AG10803 (cell line): ENCODE measurements around the gene MKNK2.

ENCODE experiments used
- DNase-seq: peaks from one replicate; pipeline ENCODE4 v3.0.0; 2010; ENCODE audit warnings: low read depth
- H3K4me3 ChIP-seq: 2 replicates; pipeline ENCODE4 v1.5.1; 2011; ENCODE audit warnings: mild to moderate bottlenecking, low read length, control low read depth
- TF ChIP-seq, protein P1 (sequence below): conservative IDR thresholded peaks from 2 replicates; pipeline ENCODE4 v1.5.1; 2011; ENCODE audit warnings: mild to moderate bottlenecking, low read length, control low read depth, inconsistent platforms

Gene MKNK2

DNA sequence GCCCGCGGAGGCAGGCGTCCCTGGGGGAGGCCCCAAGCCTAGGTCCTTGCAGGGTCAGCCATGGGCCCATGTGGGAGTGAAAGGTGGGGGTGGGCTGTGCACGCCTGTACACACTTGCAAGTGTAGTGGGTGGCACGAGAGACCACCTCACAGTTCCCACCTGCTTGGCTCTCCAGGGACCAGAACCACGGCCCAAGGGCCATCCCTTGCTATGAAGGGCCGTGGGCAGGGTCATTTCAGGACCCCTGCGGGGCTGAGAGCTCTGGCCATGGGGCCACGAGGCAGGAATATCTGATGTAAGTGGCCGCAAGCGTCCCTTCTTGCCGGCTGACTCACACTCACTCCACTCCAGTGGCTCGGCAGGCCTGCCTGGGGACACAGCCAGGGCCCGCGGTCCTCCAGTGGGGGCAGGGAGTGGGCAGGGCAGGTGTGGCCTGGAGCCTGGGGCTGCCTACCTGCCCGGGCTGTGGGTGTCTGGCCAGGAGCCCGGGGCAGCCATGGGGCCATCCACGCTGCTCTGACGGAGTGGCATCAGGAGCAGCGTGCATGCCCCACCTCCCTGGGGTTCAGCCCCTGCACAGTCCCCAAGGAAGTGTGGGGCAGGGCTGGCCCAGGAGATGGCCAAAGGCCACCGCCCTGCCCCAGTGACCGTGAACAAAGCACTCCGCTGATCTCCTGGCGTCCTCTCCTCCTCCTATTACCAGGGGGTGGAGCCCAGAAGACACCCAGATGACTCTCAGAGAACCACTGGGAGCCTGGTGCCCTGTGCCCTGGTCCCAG lies 8.6 kb upstream of the MKNK2 start:
- H3K4me3 ChIP-seq, result peak overlapping the region; percentile 23
- TF ChIP-seq, protein P1, sequence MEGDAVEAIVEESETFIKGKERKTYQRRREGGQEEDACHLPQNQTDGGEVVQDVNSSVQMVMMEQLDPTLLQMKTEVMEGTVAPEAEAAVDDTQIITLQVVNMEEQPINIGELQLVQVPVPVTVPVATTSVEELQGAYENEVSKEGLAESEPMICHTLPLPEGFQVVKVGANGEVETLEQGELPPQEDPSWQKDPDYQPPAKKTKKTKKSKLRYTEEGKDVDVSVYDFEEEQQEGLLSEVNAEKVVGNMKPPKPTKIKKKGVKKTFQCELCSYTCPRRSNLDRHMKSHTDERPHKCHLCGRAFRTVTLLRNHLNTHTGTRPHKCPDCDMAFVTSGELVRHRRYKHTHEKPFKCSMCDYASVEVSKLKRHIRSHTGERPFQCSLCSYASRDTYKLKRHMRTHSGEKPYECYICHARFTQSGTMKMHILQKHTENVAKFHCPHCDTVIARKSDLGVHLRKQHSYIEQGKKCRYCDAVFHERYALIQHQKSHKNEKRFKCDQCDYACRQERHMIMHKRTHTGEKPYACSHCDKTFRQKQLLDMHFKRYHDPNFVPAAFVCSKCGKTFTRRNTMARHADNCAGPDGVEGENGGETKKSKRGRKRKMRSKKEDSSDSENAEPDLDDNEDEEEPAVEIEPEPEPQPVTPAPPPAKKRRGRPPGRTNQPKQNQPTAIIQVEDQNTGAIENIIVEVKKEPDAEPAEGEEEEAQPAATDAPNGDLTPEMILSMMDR, result no peak
- DNase-seq, result peak; percentile 93

DNA sequence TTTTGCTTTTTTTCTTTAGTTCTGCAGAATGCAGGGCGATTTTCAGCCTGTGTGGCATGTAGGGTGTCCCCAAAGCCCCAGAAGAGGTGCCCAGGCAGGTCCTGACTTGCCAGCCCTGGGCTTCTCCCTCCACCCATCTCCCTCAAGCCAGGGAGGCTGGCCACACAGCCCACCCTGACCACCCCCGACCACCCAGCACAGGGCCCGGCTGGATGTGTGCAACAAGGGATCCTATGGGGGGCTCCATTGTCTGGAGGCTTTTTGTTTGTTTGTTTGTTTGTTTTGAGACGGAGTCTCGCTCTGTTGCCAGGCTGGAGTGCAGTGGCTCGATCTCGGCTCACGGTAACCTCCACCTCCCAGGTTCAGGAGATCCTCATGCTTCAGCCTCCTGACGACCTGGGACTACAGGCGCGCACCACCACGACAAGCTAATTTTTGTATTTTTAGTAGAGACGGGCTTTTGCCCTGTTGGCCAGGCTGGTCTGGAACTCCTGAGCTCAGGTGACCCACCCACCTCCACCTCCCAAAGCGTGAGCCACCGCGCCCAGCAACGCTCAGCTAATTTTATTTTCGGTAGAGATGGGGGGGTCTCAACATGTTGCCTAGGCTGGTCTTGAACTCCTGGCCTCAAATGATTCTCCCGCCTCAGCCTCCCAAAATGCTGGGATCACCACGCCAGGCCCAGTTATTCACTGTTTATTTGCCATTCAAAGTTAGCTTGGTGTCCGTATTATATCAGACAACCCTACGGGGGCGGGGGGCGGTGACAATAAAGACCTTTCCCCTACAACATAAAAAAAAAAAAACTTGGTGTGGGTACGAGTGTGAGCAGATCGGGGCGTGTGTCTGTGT lies 7.8 kb upstream of the MKNK2 start:
- H3K4me3 ChIP-seq, result no peak overlapping the region
- TF ChIP-seq, protein P1, result no peak
- DNase-seq, result no peak

DNA sequence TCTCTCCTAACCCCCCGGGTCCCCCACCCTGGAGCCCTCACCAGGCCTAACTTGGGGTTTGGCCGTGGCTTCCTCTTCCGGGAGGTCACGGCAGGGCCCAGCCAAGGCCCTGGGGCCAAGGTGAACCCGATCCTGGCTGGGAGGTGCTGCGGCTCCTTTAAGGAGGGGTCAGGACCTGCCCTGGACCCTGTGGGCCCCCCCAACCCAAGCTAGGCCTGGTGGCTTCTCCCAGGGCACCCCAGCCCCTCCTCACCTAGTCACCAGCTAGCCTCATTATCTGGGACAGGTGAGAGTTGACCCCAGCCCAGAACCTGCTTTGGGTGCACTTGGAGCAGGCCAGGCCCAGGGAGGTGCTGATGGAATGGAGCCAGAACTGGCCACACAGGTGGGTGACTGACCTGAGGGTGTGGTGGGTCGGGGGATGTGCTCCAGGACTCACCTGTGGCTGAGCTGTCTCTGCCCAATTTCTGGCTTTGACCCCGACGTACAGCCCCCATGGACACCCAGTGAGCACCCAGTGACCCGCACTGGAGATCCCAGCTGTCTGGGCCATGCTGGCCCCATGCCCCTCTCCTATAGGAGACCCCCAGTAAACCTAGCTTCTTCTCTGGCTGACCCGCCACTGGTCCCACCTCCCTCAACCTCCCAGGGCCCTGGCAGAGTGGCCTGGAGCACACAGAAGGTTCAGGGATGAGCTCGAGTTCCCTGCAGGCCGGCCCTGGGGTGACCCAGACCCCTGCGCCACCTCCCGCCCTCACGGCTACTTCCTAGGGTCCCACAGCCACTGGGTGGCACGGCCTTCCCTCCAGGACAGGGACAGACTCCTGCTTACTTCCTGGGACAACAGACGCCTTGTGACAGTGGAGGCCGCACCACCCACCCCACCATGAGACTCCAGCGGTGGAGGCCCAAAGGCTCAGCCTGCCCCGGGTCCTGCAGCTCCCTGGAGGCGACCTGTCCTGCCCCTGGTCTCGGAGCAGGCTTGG lies 6.7 kb upstream of the MKNK2 start:
- DNase-seq, result no peak
- TF ChIP-seq, protein P1, result no peak
- no peak overlapping the region for H3K4me3 ChIP-seq

DNA sequence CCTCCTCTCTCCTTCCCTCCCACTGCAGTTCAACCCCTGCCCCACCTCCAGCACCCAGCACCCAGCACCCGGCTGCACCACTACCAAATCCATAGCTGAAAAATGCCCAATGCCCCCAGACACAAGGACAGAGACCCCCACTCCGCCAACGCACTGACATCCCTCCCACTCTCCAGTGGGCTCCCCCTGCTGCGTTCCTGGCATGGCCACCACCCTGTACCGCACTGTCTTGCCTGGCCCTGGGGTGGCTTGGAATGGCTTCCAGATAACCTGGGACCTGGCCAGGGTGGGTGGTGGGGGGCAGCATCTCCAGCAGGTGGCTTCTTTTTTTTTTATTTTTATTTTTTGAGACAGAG lies 5.8 kb upstream of the MKNK2 start:
- no peak for DNase-seq
- TF ChIP-seq, protein P1, result no peak
- no peak overlapping the region for H3K4me3 ChIP-seq

DNA sequence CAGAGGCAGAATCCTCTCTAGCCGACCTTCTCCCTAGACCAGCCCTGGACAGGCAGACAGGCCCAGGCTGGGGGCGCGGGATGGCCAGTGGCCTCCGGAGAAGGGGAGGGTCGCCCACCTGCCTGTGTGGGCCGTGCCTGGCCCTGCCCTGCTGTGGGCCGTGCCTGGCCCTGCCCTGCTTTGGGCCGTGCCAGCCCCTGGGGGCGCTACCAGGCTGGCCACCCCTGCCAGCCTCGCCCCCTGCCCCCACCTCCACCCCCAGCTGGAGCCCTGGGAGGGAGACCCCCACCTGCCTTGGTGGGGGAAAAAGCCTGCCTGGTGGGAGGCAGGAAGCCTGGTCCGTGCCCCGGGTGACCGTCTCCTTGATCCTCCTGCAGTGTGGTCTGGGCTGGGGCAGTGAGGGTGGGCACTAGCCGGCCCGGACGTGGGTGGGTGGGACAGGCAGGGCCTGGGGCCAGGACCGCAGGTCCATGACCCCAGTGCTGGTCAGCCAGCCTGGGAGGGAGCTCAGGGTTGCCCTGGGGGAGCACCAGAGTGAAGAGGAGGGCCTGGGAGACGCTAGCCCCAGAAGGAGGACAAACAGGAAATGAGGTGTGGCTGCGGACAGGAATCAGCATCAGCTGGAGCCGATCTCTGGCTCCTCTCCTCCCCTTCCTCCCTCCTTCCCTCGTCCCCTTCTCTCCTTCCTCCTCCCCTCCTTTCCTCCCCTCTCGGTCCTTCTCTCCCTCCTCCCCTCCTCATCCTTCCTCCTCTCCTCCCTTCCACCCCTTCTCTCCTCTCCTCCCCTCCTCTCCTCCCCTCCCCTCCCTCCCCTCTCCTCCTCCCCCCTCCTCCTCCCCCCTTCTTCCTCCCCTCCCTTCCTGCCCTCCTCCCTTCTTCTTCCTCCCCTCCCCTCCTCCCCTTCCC lies 5.1 kb upstream of the MKNK2 start:
- TF ChIP-seq, protein P1, result no peak
- peak overlapping the region; percentile 60 for H3K4me3 ChIP-seq
- DNase-seq, result peak; percentile 92

DNA sequence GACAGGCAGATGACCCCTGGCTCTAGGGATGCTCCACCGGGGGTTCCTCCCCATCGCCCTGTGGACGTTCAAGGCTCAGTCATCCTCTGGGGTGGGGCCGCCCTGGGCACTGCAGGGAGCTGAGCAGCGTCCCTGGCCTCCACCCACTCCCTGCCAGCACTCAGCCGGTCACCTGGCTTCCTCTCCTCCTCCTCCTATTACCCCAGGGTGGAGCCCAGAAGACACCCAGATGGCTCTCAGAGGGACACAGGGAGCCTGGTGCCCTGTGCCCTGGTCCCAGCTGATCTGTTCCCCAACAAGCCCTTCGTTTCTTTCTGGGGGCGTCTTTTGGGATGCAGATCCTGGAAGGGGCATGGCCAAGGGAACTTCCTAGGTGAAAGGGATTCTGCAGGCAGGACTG lies 3.7 kb upstream of the MKNK2 start:
- H3K4me3 ChIP-seq, result no peak overlapping the region
- TF ChIP-seq, protein P1, result no peak
- no peak for DNase-seq
